ENCODE measurements around the gene KRTAP4-11.

DNA sequence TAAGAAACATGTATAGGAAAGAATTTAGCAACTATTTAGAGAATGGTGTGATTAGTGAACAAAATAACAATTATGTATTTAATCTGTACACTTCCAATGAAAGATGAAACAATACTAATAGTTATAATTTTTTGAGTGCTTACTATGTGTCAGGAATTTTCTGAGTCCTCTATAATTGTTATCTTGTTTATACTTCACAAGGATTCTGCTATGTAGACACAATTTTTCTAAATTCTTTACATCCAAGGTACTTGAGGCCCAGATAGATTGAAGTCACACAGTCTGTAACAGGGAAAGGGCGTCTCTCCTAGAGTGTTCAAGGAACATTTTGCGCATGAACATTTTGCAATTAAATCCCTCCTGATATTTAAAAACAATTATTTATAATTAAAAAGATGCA lies 6.9 kb upstream of the KRTAP4-11 start:
- TF ChIP-seq, protein P1, sequence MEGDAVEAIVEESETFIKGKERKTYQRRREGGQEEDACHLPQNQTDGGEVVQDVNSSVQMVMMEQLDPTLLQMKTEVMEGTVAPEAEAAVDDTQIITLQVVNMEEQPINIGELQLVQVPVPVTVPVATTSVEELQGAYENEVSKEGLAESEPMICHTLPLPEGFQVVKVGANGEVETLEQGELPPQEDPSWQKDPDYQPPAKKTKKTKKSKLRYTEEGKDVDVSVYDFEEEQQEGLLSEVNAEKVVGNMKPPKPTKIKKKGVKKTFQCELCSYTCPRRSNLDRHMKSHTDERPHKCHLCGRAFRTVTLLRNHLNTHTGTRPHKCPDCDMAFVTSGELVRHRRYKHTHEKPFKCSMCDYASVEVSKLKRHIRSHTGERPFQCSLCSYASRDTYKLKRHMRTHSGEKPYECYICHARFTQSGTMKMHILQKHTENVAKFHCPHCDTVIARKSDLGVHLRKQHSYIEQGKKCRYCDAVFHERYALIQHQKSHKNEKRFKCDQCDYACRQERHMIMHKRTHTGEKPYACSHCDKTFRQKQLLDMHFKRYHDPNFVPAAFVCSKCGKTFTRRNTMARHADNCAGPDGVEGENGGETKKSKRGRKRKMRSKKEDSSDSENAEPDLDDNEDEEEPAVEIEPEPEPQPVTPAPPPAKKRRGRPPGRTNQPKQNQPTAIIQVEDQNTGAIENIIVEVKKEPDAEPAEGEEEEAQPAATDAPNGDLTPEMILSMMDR (IDR thresholded peaks at IDR 0.05), result no peak
- no peak for TF ChIP-seq EZH2phosphoT487 (IDR thresholded peaks at IDR 0.05)
